D721Med (cell line): ENCODE data around the gene PSMD9.

Experiments used
- DNase-seq: peaks from one replicate; pipeline ENCODE4 v3.0.0; 2011; ENCODE audit warnings: low spot score; ENCODE audit not compliant: insufficient read length
- FAIRE-seq: peaks from 2 replicates; lab custom pipeline; 2011; peaks lifted over from hg19 to GRCh38; lab: Jason Lieb, UNC
- TF ChIP-seq, protein P1 (sequence below): IDR thresholded peaks from 2 replicates; pipeline ENCODE4 v1.5.1; 2012; ENCODE audit warnings: mild to moderate bottlenecking, control low read depth; ENCODE audit not compliant: insufficient read depth; ENCODE audit errors: missing control alignments

PSMD9 gene

DNA sequence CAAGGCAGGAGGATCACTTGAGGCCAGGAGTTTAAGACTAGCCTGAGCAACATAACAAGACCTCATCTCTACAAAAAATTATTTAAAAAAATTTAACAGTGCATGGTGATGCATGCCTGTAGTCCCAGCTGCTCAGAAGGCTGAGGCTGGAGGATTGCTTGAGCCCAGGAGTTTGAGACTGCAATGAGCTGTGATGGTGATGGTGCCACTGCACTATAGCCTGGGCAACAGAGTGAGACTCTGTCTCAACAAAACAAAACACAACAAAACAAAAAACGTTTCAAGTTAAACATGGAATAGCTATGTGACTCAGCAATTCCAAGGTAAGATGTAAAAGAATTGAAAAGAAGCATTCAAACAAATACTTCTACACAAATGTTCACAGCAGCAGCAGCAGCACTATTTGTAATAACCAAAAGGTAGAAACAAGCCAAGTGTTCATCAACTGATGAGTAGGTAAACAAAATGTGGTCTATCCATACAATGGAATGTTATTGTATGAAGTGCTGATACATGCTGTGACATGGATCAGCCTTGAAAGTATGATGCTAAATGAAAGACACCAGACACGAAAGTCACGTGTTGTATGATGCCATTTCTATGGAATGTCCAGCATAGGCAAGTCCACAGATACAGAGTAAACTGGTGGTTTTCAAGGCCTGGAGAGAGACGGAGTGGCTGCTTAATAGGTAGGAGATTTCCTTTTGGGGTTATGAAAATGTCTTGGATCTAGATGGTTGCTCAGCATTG lies 61.2 kb downstream of the PSMD9 start:
- DNase-seq = no peak
- no peak for FAIRE-seq
- TF ChIP-seq, protein P1, sequence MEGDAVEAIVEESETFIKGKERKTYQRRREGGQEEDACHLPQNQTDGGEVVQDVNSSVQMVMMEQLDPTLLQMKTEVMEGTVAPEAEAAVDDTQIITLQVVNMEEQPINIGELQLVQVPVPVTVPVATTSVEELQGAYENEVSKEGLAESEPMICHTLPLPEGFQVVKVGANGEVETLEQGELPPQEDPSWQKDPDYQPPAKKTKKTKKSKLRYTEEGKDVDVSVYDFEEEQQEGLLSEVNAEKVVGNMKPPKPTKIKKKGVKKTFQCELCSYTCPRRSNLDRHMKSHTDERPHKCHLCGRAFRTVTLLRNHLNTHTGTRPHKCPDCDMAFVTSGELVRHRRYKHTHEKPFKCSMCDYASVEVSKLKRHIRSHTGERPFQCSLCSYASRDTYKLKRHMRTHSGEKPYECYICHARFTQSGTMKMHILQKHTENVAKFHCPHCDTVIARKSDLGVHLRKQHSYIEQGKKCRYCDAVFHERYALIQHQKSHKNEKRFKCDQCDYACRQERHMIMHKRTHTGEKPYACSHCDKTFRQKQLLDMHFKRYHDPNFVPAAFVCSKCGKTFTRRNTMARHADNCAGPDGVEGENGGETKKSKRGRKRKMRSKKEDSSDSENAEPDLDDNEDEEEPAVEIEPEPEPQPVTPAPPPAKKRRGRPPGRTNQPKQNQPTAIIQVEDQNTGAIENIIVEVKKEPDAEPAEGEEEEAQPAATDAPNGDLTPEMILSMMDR = no peak

DNA sequence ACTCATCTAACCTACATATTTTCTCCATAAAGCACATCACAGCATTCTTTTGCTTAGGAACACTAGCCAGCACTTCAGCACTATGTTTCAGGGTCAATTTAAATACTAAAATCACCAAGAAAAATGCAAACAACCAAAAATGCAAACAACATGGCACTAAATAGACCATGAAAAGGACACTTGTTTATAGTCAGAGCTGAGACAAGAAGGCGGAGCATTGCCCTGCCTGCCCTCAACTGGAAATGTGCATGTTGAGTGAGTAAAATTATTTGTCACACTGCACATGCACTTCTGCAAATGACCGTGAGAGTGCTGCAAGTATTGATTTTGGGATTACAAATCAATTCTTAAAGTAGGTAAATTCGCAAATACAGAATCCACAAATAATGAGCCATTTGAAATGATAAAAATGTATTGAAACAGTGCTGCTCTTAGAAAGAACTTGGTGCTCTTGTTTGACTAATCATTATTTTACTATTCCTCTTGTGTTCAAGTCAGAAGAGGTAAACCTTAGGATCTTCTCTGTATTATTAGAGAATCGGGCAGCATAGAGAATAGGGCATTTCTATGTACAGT lies 64.6 kb downstream of the PSMD9 start:
- FAIRE-seq (no peak), DNase-seq (no peak)
- TF ChIP-seq, protein P1 = no peak

DNA sequence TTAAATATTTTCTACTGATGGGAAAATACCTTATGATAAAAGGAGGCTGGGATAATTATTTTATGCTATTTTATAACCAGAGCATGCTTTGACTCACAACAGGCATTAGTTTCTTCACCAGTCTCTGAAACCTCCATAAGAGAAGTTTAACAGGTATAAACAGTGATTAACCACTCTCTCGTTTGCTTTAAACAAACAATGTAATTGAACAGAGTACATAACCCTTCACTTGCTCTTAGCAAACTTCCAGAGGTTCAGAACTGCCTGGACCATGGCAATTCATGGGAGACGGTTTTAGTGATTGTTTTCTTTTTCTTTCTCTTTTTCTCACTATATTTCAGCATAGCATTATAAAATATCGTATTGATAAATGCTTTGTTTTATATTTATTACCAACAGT lies 65.1 kb downstream of the PSMD9 start:
- no peak for DNase-seq
- no peak for FAIRE-seq
- TF ChIP-seq, protein P1 = no peak

DNA sequence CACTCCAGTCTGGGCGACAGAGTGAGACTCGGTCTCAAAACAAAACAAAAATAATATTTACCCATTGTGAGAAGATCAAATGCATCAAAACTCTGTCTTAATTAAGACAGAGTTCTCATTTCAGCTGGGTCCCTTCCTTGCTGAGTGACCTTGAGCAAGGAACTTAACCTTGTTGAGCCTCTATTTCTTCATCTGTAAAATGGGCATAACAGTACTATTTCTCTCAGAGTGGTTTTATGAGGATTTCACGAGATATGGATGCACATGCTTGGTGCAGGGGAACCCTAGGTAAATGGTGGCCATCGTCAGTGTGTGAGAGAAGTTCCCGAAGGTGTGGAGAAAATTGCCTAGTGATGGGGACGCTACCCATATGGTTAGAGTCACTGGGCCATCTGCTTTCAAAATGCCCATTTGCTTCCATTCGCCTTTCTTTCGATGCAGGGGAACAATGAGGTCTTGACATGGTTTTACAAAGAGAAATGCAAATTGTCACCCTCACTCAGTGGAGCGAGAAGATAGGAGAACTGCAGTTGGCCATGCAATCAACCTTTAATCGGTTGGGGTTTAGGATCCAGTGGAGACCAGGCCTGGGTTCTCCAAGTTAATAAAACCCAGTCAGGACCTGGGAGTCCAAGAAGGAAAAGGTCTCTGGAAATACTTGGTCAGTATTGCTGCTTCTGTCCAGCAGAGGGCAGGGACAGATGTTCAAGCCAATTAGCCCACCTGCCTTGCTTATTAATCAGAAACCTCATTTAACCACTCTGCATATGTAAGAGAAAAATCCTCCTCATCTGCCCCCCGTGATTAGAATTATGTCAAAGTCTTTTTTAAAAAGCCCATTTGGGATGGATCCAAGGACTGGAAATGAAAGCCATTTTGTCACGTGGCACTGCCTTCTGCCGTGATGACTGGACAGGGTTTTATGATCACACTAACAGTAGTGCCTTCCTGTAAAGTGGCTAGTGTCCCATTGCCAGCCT lies 67.0 kb downstream of the PSMD9 start:
- TF ChIP-seq, protein P1 = peak; percentile 32
- DNase-seq (no peak), FAIRE-seq (no peak)

DNA sequence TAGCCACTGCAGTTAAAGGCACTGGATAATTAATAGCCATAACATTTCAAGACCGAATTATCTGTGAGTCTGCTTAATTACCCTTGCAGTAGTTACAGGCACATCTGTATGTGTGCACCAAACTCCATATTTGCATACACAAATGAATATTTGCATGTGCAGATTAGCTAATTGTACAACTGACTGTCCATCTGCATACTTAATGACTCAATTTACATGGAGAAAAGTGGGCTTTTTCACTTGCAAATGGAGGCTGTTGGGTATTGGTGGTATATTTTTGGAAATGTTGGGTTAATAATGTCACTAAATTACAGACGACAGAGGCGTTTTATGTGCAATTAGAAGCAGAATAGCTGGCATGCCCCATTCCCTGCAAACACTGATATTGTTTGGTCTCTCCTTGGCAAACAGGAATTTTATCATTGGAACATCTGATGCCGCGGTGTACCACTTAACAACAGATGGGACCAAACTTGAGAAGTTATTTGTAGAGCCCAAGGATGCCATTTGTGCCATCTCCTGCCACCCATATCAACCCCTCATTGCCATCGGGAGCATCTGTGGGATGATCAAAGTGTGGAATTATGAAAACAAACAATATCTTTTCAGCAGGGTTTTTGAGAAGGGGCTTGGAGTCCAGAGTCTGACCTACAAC lies 69.4 kb downstream of the PSMD9 start:
- FAIRE-seq (no peak), DNase-seq (no peak)
- TF ChIP-seq, protein P1 = no peak

DNA sequence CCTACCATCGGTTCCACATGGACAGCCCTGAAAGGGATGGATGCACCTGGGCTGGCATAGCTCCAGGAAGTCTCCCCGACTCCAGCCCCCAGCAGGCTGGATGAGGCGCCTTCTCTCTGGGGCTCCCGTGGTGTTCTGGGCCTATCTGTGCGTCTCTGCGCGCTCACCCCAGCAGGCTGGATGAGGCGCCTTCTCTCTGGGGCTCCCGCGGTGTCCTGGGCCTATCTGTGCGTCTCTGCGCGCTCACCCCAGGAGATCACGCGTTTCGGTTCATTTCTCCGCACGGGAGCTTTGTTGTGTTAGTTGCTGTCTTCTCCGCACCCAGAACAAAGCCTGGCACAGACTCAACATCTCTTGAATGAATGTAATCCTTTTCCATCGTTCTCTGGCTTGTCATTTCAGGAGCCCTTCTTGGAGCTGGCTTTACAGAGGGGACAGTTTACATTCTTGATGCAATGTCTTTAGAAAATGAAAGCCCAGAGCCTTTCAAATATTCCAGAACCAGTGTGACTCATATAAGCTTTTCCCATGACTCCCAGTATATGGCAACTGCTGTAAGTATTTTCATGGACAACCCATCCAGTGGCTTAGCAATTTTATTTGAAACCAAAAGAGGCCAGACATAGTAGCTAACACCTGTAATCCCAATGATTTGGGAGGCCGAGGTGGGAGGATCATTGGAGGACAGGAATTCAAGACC lies 70.1 kb downstream of the PSMD9 start:
- TF ChIP-seq, protein P1 = no peak
- DNase-seq (no peak), FAIRE-seq (no peak)
